ENCODE measurements around the gene HHEX. TPM values are rescaled to one million over a fixed set of nuclear protein-coding genes. Genes with fewer than 3 reads are reported as not detected.

The HHEX gene
- total and polyA plus RNA-seq, 10 of the 15 experiments (the other 5 are each of a cell fraction or from before 2014, with no cell fraction given) = 3.9 to 32.8 (median 16.4) TPM

GRCh38 chr10:92742331-92743228, 52.8 kb downstream of the HHEX start (continued):
- TF ChIP-seq RCOR1 (conservative IDR thresholded peaks at IDR 0.05; ENCODE audit: low read depth, low read length) (peak; percentile 96; the same call in 1 of the 2 replicates), ATF7 (IDR thresholded peaks at IDR 0.05; ENCODE audit: low read depth) (peak; percentile 93), TBL1XR1 (IDR thresholded peaks at IDR 0.05; ENCODE audit: low read depth, low read length) (peak; percentile 96), POLR2AphosphoS5 (IDR thresholded peaks at IDR 0.05; ENCODE audit: low read length) (no peak), NR2F1 (conservative IDR thresholded peaks at IDR 0.05) (peak; percentile 83), RELA (IDR thresholded peaks at IDR 0.05; ENCODE audit: borderline replicate concordance, partially characterized antibody) (peak; percentile 51), POLR2AphosphoS2 (IDR thresholded peaks at IDR 0.05; ENCODE audit: low read depth, low read length) (no peak)

Small RNAs within 50 kb of the gene (small RNA-seq; reads per million reads assigned to genes)
- gene RF00019 (not detected), gene RN7SL644P (not detected)

Other genes starting within 250 kb of the HHEX start
- 33.4 and 38.4 TPM in 2 replicates for gene IDE, start 115.9 kb upstream of the HHEX start, total RNA-seq (2014; rRNA removed)
- gene IDE, start 115.9 kb upstream of the HHEX start, total RNA-seq (2014; rRNA removed; fragmentation: Illumina TruSeq; extraction: Trizol) = 42.8 and 46.2 TPM in 2 replicates
- gene IDE, start 115.9 kb upstream of the HHEX start, total RNA-seq (2021) = 45.4 and 51.9 TPM in 2 replicates
- gene IDE, start 115.9 kb upstream of the HHEX start, polyA plus RNA-seq (2011; rRNA removed) = 30.4 and 38.3 TPM in 2 replicates
- gene IDE, start 115.9 kb upstream of the HHEX start, polyA plus RNA-seq (2014; fragmentation: Illumina TruSeq; extraction: Trizol) = 33.8 and 42.2 TPM in 2 replicates
- gene IDE, start 115.9 kb upstream of the HHEX start, polyA plus RNA-seq (2014; fragmentation: Nextera tagmentation; extraction: Ambion mirVana) = 10 to 100 TPM; 11.6 to 13.1 TPM
- 15.4 and 19.1 TPM in 2 replicates for gene IDE, start 115.9 kb upstream of the HHEX start, polyA plus RNA-seq (2014; rRNA removed)
- gene IDE, start 115.9 kb upstream of the HHEX start, polyA plus RNA-seq (2016; fragmentation: Nextera tagmentation; extraction: Ambion mirVana) = 10 to 100 TPM; 53.4 to 54.5 TPM
- 40.3 and 50.5 TPM in 2 replicates for gene KIF11, start 96.8 kb upstream of the HHEX start, total RNA-seq (2014; rRNA removed)
- 76.8 and 79.8 TPM in 2 replicates for gene KIF11, start 96.8 kb upstream of the HHEX start, total RNA-seq (2014; rRNA removed; fragmentation: Illumina TruSeq; extraction: Trizol)
- 41.4 and 43.6 TPM in 2 replicates for gene KIF11, start 96.8 kb upstream of the HHEX start, total RNA-seq (2021)
- gene KIF11, start 96.8 kb upstream of the HHEX start, polyA plus RNA-seq (2011; rRNA removed) = 33.4 and 63.3 TPM in 2 replicates
- 61.6 and 84.4 TPM in 2 replicates for gene KIF11, start 96.8 kb upstream of the HHEX start, polyA plus RNA-seq (2014; fragmentation: Illumina TruSeq; extraction: Trizol)
- gene KIF11, start 96.8 kb upstream of the HHEX start, polyA plus RNA-seq (2014; fragmentation: Nextera tagmentation; extraction: Ambion mirVana) = 10 to 100 TPM; 14.1 to 17.9 TPM
- gene KIF11, start 96.8 kb upstream of the HHEX start, polyA plus RNA-seq (2014; rRNA removed) = 26.9 and 28.7 TPM in 2 replicates
- 10 to 100 TPM; 67.4 to 73.8 TPM for gene KIF11, start 96.8 kb upstream of the HHEX start, polyA plus RNA-seq (2016; fragmentation: Nextera tagmentation; extraction: Ambion mirVana)
- 38.0 and 53.8 TPM in 2 replicates for gene EXOC6, start 158.6 kb downstream of the HHEX start, total RNA-seq (2014; rRNA removed)
- 20.6 and 25.2 TPM in 2 replicates for gene EXOC6, start 158.6 kb downstream of the HHEX start, total RNA-seq (2014; rRNA removed; fragmentation: Illumina TruSeq; extraction: Trizol)
- 12.9 TPM in 2 replicates for gene EXOC6, start 158.6 kb downstream of the HHEX start, total RNA-seq (2021)
- gene EXOC6, start 158.6 kb downstream of the HHEX start, polyA plus RNA-seq (2011; rRNA removed) = 12.9 and 21.2 TPM in 2 replicates
- gene EXOC6, start 158.6 kb downstream of the HHEX start, polyA plus RNA-seq (2014; fragmentation: Illumina TruSeq; extraction: Trizol) = 19.9 and 79.2 TPM in 2 replicates
- 1 to 10 TPM; 8.2 to 8.4 TPM for gene EXOC6, start 158.6 kb downstream of the HHEX start, polyA plus RNA-seq (2014; fragmentation: Nextera tagmentation; extraction: Ambion mirVana)
- gene EXOC6, start 158.6 kb downstream of the HHEX start, polyA plus RNA-seq (2014; rRNA removed) = 7.6 and 81.8 TPM in 2 replicates
- gene EXOC6, start 158.6 kb downstream of the HHEX start, polyA plus RNA-seq (2016; fragmentation: Nextera tagmentation; extraction: Ambion mirVana) = 10 to 100 TPM; 13.0 to 13.6 TPM